ENCODE measurements around the gene PPP6R3. TPM values are rescaled to one million over a fixed set of nuclear protein-coding genes. Genes with fewer than 3 reads are reported as not detected.

The PPP6R3 gene
- total RNA-seq, 1 experiment from 2014 or later, result 138 TPM

- no CpG with 5 or more reads among the region's 56 CpGs for WGBS (ENCODE audit: extremely low coverage, insufficient read length, low lambda C conversion rate)
- Histone ChIP-seq H4K20me1 (ENCODE audit: control insufficient read depth, insufficient read depth, insufficient read length) (peaks cover 4% of the 10 kb centered on the region), H3K4ac (ENCODE audit: low read depth, low read length) (no peak overlapping the region), H2AK5ac (ENCODE audit: insufficient read length, low read length) (no peak overlapping the region), H2BK20ac (ENCODE audit: low read depth, low read length, poor library complexity, severe bottlenecking) (no peak overlapping the region), H4K8ac (replicated peaks; ENCODE audit: insufficient read length, low read depth, low read length) (no peak overlapping the region), H4K91ac (ENCODE audit: insufficient read length, low read depth, low read length) (no peak overlapping the region), H3K18ac (ENCODE audit: insufficient read length, low read depth, low read length) (peak overlapping the region; percentile 98), H3K14ac (ENCODE audit: insufficient read depth, low read length) (peak overlapping the region; percentile 96), H3K23me2 (ENCODE audit: insufficient read length, low read depth, low read length, poor library complexity, severe bottlenecking) (peaks cover 6% of the 10 kb centered on the region), H3K56ac (ENCODE audit: insufficient read length, low read depth, low read length) (peak overlapping the region; percentile 69), H4K5ac (ENCODE audit: insufficient read length, low read depth, low read length) (no peak overlapping the region), H3K79me2 (ENCODE audit: insufficient read depth, low read length) (peaks cover 36% of the 10 kb centered on the region), H2BK12ac (ENCODE audit: insufficient read length, low read depth, low read length) (peak overlapping the region; percentile 41), H3K27ac (ENCODE audit: insufficient read length, low read depth, low read length) (peak overlapping the region; percentile 82), H3K23ac (ENCODE audit: insufficient read length, low read depth, low read length) (no peak overlapping the region), H3K4me2 (ENCODE audit: insufficient read depth, insufficient read length, low read length) (peak overlapping the region; percentile 73), H3K9ac (ENCODE audit: extremely low read depth, insufficient read length, low read length) (peak overlapping the region; percentile 84), H2BK120ac (ENCODE audit: low read depth, low read length, poor library complexity, severe bottlenecking) (no peak overlapping the region), H2BK15ac (ENCODE audit: low read depth, low read length) (no peak overlapping the region), H2BK5ac (ENCODE audit: insufficient read length, low read length) (no peak overlapping the region), H3K9me3 (ENCODE audit: control insufficient read depth, low read depth, low read length) (no peaks in the 10 kb centered on the region), H2AFZ (ENCODE audit: low read length) (peak overlapping the region; percentile 88), H3K4me1 (ENCODE audit: insufficient read depth, low read length) (peaks cover 4% of the 10 kb centered on the region), H3K79me1 (ENCODE audit: insufficient read depth, low read depth, low read length, poor library complexity, severe bottlenecking) (no peaks in the 10 kb centered on the region), H3T11ph (ENCODE audit: low read length) (no peak overlapping the region), H3K27me3 (ENCODE audit: insufficient read depth, low read length) (no peaks in the 10 kb centered on the region)
- peak; percentile 99 for DNase-seq
- TF ChIP-seq, protein P1, sequence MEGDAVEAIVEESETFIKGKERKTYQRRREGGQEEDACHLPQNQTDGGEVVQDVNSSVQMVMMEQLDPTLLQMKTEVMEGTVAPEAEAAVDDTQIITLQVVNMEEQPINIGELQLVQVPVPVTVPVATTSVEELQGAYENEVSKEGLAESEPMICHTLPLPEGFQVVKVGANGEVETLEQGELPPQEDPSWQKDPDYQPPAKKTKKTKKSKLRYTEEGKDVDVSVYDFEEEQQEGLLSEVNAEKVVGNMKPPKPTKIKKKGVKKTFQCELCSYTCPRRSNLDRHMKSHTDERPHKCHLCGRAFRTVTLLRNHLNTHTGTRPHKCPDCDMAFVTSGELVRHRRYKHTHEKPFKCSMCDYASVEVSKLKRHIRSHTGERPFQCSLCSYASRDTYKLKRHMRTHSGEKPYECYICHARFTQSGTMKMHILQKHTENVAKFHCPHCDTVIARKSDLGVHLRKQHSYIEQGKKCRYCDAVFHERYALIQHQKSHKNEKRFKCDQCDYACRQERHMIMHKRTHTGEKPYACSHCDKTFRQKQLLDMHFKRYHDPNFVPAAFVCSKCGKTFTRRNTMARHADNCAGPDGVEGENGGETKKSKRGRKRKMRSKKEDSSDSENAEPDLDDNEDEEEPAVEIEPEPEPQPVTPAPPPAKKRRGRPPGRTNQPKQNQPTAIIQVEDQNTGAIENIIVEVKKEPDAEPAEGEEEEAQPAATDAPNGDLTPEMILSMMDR (conservative IDR thresholded peaks at IDR 0.05), result no peak
- H3K27ac Mint-ChIP-seq, result peak overlapping the region; percentile 94 to 99 (median 98); a peak in 6 of 7 replicates
- H3K4me1 Mint-ChIP-seq, result peaks cover 26 to 30% of the 10 kb centered on the region in 2 experiments
- H3K27me3 Mint-ChIP-seq (ENCODE audit: low read depth), result peaks cover 3% of the 10 kb centered on the region; the same call in 1 of the 2 replicates
- H3K36me3 Mint-ChIP-seq (ENCODE audit: insufficient read depth in 1 of 3, low read depth in 3 of 3), result peaks cover 0 to 4% (median 4%) of the 10 kb centered on the region in 3 experiments; a peak in 3 of 7 replicates
- H3K4me3 Mint-ChIP-seq, result peak overlapping the region; percentile 86 to 87
- H3K9me3 Mint-ChIP-seq, result no peaks in the 10 kb centered on the region; a peak in 1 of 5 replicates
These were observed 439 bp upstream of the PPP6R3 start for GRCh38 chr11:68459886-68460740.

Data from H9 (cell line).